ENCODE measurements around the gene PAIP2B.

DNA sequence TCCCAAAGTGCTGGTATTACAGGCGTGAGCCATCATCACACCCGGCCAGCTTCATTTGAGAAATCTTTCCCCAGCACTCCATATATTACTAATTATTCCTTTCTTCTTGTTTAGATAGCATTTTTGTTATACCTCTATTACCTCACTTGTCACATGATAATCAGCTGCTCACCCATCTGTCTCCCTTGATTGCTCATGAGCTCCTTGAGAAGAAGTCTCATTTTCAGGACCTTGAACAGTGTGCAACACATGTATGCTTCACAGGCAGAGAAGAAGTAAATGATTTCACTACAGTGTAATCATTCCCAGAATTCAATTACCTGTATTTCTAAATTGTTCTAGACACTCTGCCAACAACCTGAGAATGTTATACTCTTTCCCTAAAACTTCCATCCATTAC is 6.2 kb downstream of the PAIP2B start:
- TF ChIP-seq POLR2A (IDR thresholded peaks at IDR 0.05; ENCODE audit: low read length) (no peak), GATA1 (IDR thresholded peaks at IDR 0.05; ENCODE audit: low read depth, low read length) (no peak)

Data from erythroblast (primary cell).